ENCODE measurements around the gene PKLR. TPM values are rescaled to one million over a fixed set of nuclear protein-coding genes. Genes with fewer than 3 reads are reported as not detected.
"Not testable (repeated sequence)": the region's sequence is repeated elsewhere in the genome, so short reads cannot be mapped to it uniquely, and the experiment has no call there.

The PKLR gene
- total RNA-seq, 1 experiment from 2014 or later, result not detected

GRCh38 chr1:155329980-155330598 lies 28.9 kb upstream of the PKLR start:
- Mint-ChIP-seq H3K4me1 (peaks cover 8 to 9% of the 10 kb centered on the region in 2 experiments), H3K4me3 (no peak overlapping the region), H3K27ac (peak overlapping the region in 1 of 3 experiments; percentile 59; a peak in 2 of 7 replicates), H3K27me3 (ENCODE audit: low read depth) (no peaks in the 10 kb centered on the region; the same call in 1 of the 2 replicates), H3K36me3 (ENCODE audit: insufficient read depth in 1 of 3, low read depth in 3 of 3) (peaks cover 18 to 59% (median 53%) of the 10 kb centered on the region in 3 experiments; a peak in 6 of 7 replicates), H3K9me3 (no peaks in the 10 kb centered on the region)
- H3K23me2 ChIP-seq (ENCODE audit: insufficient read length, low read depth, low read length, poor library complexity, severe bottlenecking), result no peaks in the 10 kb centered on the region
- H3K79me2 ChIP-seq (ENCODE audit: insufficient read depth, low read length), result no peaks in the 10 kb centered on the region
- H3K79me1 ChIP-seq (ENCODE audit: insufficient read depth, low read depth, low read length, poor library complexity, severe bottlenecking), result no peaks in the 10 kb centered on the region
- no peak overlapping the region for H3K4me2 ChIP-seq (ENCODE audit: insufficient read depth, insufficient read length, low read length)
- H3K27ac ChIP-seq (ENCODE audit: insufficient read length, low read depth, low read length), result no peak overlapping the region
- H2BK12ac ChIP-seq (ENCODE audit: insufficient read length, low read depth, low read length), result no peak overlapping the region
- H2BK5ac ChIP-seq (ENCODE audit: insufficient read length, low read length), result no peak overlapping the region
- TF ChIP-seq CTCF (conservative IDR thresholded peaks at IDR 0.05), result no peak
- H3K18ac ChIP-seq (ENCODE audit: insufficient read length, low read depth, low read length), result no peak overlapping the region
- no CpG with 5 or more reads among the region's 11 CpGs for WGBS (ENCODE audit: extremely low coverage, insufficient read length, low lambda C conversion rate)
- no peak overlapping the region for H4K5ac ChIP-seq (ENCODE audit: insufficient read length, low read depth, low read length)
- H2BK120ac ChIP-seq (ENCODE audit: low read depth, low read length, poor library complexity, severe bottlenecking), result no peak overlapping the region
- H3K23ac ChIP-seq (ENCODE audit: insufficient read length, low read depth, low read length), result no peak overlapping the region
- no peak overlapping the region for H2AFZ ChIP-seq (ENCODE audit: low read length)
- H3K56ac ChIP-seq (ENCODE audit: insufficient read length, low read depth, low read length), result no peak overlapping the region
- H3T11ph ChIP-seq (ENCODE audit: low read length), result no peak overlapping the region
- H2BK20ac ChIP-seq (ENCODE audit: low read depth, low read length, poor library complexity, severe bottlenecking), result no peak overlapping the region
- no peak overlapping the region for H3K9ac ChIP-seq (ENCODE audit: extremely low read depth, insufficient read length, low read length)
- H2BK15ac ChIP-seq (ENCODE audit: low read depth, low read length), result no peak overlapping the region
- H3K14ac ChIP-seq (ENCODE audit: insufficient read depth, low read length), result no peak overlapping the region
- no peaks in the 10 kb centered on the region for H4K20me1 ChIP-seq (ENCODE audit: control insufficient read depth, insufficient read depth, insufficient read length)
- no peaks in the 10 kb centered on the region for H3K9me3 ChIP-seq (ENCODE audit: control insufficient read depth, low read depth, low read length)
- H2AK5ac ChIP-seq (ENCODE audit: insufficient read length, low read length), result no peak overlapping the region
- H4K8ac ChIP-seq (replicated peaks; ENCODE audit: insufficient read length, low read depth, low read length), result no peak overlapping the region
- no peak for DNase-seq
- no peak overlapping the region for H4K91ac ChIP-seq (ENCODE audit: insufficient read length, low read depth, low read length)
- H3K27me3 ChIP-seq (ENCODE audit: insufficient read depth, low read length), result no peaks in the 10 kb centered on the region
- H3K4ac ChIP-seq (ENCODE audit: low read depth, low read length), result no peak overlapping the region
- H3K4me1 ChIP-seq (ENCODE audit: insufficient read depth, low read length), result no peaks in the 10 kb centered on the region

- not testable (repeated sequence) for H4K91ac ChIP-seq (ENCODE audit: insufficient read length, low read depth, low read length); H2BK15ac ChIP-seq (ENCODE audit: low read depth, low read length); H3K23me2 ChIP-seq (ENCODE audit: insufficient read length, low read depth, low read length, poor library complexity, severe bottlenecking); H3T11ph ChIP-seq (ENCODE audit: low read length); H3K56ac ChIP-seq (ENCODE audit: insufficient read length, low read depth, low read length); H3K4me1 Mint-ChIP-seq; H3K4ac ChIP-seq (ENCODE audit: low read depth, low read length); H3K4me3 Mint-ChIP-seq; H3K4me2 ChIP-seq (ENCODE audit: insufficient read depth, insufficient read length, low read length); H3K4me1 ChIP-seq (ENCODE audit: insufficient read depth, low read length); H4K5ac ChIP-seq (ENCODE audit: insufficient read length, low read depth, low read length); H3K27me3 Mint-ChIP-seq (ENCODE audit: low read depth); H3K23ac ChIP-seq (ENCODE audit: insufficient read length, low read depth, low read length); H4K20me1 ChIP-seq (ENCODE audit: control insufficient read depth, insufficient read depth, insufficient read length); H2AK5ac ChIP-seq (ENCODE audit: insufficient read length, low read length); H3K27ac ChIP-seq (ENCODE audit: insufficient read length, low read depth, low read length); H3K79me1 ChIP-seq (ENCODE audit: insufficient read depth, low read depth, low read length, poor library complexity, severe bottlenecking); H3K79me2 ChIP-seq (ENCODE audit: insufficient read depth, low read length); H3K9ac ChIP-seq (ENCODE audit: extremely low read depth, insufficient read length, low read length); H3K9me3 ChIP-seq (ENCODE audit: control insufficient read depth, low read depth, low read length); H2BK12ac ChIP-seq (ENCODE audit: insufficient read length, low read depth, low read length); H3K18ac ChIP-seq (ENCODE audit: insufficient read length, low read depth, low read length); H2BK120ac ChIP-seq (ENCODE audit: low read depth, low read length, poor library complexity, severe bottlenecking); H3K27me3 ChIP-seq (ENCODE audit: insufficient read depth, low read length); H3K27ac Mint-ChIP-seq; H2BK5ac ChIP-seq (ENCODE audit: insufficient read length, low read length); H4K8ac ChIP-seq (replicated peaks; ENCODE audit: insufficient read length, low read depth, low read length); DNase-seq; H2BK20ac ChIP-seq (ENCODE audit: low read depth, low read length, poor library complexity, severe bottlenecking); H3K14ac ChIP-seq (ENCODE audit: insufficient read depth, low read length); H3K9me3 Mint-ChIP-seq; H2AFZ ChIP-seq (ENCODE audit: low read length)
- peaks cover 15 to 53% (median 50%) of the 10 kb centered on the region in 3 experiments; a peak in 6 of 7 replicates for H3K36me3 Mint-ChIP-seq (ENCODE audit: insufficient read depth in 1 of 3, low read depth in 3 of 3)
- WGBS (ENCODE audit: extremely low coverage, insufficient read length, low lambda C conversion rate), result no CpG with 5 or more reads among the region's 7 CpGs
These were observed 27.6 kb upstream of the PKLR start for GRCh38 chr1:155328856-155329255.
